Right atrium auricular region (tissue), 2 donors: ENCODE data around the gene DDX23. TPM values are rescaled to one million over a fixed set of nuclear protein-coding genes. Genes with fewer than 3 reads are reported as not detected.

ENCODE experiments used
- DNase-seq: peaks from one replicate; pipeline ENCODE4 v3.0.0-alpha.2; 2019; ENCODE audit warnings: low spot score
- H3K27ac ChIP-seq, 2 donors: fragments of 200-600 bp; sonication (generic); 1 replicate in 1 of 2; 2 replicates in 1 of 2; pipeline ENCODE4 v1.5.1; 2016 to 2019
- H3K27me3 ChIP-seq, 2 donors: fragments of 200-600 bp; sonication (generic); one replicate each; pipeline versions ENCODE4 v1.5.1 to v1.6.0; 2017 to 2019
- H3K36me3 ChIP-seq: fragments of 200-600 bp; sonication (generic); one replicate; pipeline ENCODE4 v1.5.1; 2016
- H3K4me1 ChIP-seq, 2 donors: fragments of 200-600 bp; sonication (generic); one replicate each; pipeline versions ENCODE4 v1.5.1 to v1.6.0; 2017 to 2019
- H3K4me3 ChIP-seq, 2 donors: fragments of 200-600 bp; sonication (generic); 1 replicate in 1 of 2; 2 replicates in 1 of 2; pipeline ENCODE4 v1.5.1; 2017 to 2019; ENCODE audit warnings: mild to moderate bottlenecking in 1 of 2, moderate library complexity in 1 of 2
- H3K9me3 ChIP-seq, 2 donors: fragments of 200-600 bp; sonication (generic); one replicate each; pipeline ENCODE4 v1.5.1; 2019
- total RNA-seq, 2 donors: library from RNA; depleted of rRNA; stranded (reverse); fragments of >200 nt; gene quantifications; one replicate each; pipeline ENCODE4 v1.1.0, GENCODE V29; 2016
- TF ChIP-seq, protein P1 (sequence below), 2 donors: fragments of 200-600 bp; sonication (generic); IDR thresholded peaks; one replicate each; pipeline ENCODE4 v1.5.1; 2019; ENCODE audit warnings: antibody characterized with exemption in 2 of 2

Gene DDX23
- total RNA-seq, 2 donors from 2014 or later, result 28.3 to 34.2 TPM

GRCh38 chr12:48818831-48819590 lies 33.0 kb downstream of the DDX23 start:
- Histone ChIP-seq H3K36me3 (no peaks in the 10 kb centered on the region), H3K4me1 (peaks cover 0 to 31% of the 10 kb centered on the region in 2 donors), H3K27ac (peak overlapping the region; percentile 17 to 56), H3K27me3 (no peaks in the 10 kb centered on the region), H3K4me3 (peak overlapping the region; percentile 51 to 77), H3K9me3 (no peaks in the 10 kb centered on the region)
- TF ChIP-seq, protein P1, sequence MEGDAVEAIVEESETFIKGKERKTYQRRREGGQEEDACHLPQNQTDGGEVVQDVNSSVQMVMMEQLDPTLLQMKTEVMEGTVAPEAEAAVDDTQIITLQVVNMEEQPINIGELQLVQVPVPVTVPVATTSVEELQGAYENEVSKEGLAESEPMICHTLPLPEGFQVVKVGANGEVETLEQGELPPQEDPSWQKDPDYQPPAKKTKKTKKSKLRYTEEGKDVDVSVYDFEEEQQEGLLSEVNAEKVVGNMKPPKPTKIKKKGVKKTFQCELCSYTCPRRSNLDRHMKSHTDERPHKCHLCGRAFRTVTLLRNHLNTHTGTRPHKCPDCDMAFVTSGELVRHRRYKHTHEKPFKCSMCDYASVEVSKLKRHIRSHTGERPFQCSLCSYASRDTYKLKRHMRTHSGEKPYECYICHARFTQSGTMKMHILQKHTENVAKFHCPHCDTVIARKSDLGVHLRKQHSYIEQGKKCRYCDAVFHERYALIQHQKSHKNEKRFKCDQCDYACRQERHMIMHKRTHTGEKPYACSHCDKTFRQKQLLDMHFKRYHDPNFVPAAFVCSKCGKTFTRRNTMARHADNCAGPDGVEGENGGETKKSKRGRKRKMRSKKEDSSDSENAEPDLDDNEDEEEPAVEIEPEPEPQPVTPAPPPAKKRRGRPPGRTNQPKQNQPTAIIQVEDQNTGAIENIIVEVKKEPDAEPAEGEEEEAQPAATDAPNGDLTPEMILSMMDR (IDR thresholded peaks at IDR 0.05), result peak in 1 of 2 donors; percentile 26
- DNase-seq, result no peak

DNA sequence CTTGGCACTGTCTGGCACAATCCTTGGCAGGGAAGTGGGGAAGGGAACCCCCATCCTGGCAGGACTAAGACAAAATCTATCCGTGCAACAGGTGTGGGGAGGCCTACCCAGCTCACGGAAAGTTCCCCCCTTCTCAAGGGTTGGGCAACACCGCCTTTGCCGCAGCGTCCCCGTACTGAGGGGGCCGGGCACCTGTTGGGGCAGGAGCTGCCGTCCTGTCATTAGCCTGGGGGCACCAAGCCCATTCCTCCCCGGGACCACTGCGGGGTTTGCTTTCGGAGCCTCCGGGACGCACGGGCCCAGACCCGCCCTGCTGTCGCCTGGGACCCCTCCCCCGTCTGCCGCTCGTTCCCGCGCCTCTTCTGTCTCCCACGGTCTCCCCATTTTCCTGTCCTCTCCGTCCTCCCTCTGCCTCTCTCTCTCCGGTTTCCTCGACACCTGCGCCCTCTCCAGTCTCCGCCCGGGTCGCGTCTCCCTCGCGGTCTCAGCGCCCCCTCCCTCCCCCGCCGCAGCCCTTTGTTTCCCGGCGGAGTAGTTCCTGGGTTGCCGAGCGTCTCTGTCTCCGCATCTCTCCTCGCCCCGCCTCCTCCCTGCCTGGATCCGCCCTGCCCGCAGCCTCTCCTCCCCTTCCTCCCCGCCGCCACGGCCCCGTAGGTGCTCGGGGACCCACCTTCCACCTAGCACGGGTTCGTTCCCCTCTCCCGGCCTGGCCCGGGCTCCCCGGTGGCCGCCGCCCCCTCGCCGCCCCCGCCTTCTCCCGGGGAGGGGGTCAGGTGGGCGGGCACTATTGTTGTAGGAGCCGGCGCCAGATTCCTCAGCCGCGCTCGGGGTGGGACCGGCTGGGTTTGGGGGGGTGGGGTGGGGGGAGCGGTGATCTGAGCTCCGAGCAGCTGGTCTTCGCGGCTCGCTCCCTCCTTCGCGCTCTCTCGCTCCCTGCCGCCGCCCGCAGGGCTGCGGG lies 33.8 kb downstream of the DDX23 start, which contains the start of gene CACNB3:
Gene CACNB3, plus strand, starts transcription at position 624 of the 958 bp plus-strand sequence. CDS start 434 bp downstream, outside the sequence.
- TF ChIP-seq, protein P1 (IDR thresholded peaks at IDR 0.05), result no peak
- peak within 1 kb of the TSS; percentile 17 to 56 for H3K27ac ChIP-seq
- DNase-seq, result peak; percentile 71
- peaks cover 0 to 37% of the 10 kb centered on the region in 2 donors for H3K4me1 ChIP-seq
- no peaks in the 10 kb centered on the region for H3K9me3 ChIP-seq
- no peaks in the 10 kb centered on the region for H3K36me3 ChIP-seq
- H3K27me3 ChIP-seq, result no peaks in the 10 kb centered on the region
- H3K4me3 ChIP-seq, result peak within 1 kb of the TSS; percentile 51 to 77

DNA sequence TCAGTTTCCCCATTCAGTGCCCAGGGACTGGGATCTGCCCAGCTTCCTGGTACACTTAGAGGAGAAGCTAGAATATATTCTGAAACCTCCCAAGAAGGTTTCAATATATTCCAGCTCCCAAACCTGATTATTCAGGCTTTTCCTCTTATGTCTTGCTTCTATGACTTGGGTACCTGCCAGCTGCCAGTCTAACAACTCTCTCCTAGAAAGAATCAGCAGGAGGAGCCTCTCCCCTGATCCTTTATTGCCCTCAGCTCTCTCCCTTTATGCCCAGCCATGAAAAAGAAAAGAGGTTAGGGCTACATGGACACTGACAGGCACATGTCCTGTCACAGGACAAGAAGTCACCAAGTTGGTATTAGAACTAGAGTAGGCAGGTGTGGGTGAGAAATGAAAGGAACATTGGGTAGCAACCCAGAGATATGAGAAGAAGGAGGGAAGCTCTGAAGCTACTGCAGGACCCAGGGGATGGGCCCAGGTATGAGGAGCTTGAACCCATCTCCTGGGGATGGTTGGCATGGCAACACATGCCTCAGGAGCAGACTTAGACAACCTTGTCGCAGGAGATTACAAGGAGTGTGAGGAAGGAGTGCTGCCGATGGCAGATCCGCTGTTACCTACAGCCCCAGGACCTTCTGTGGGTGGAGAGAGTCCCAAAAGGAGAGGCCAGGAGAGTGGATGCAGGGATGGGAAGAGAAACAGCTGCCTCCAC lies 35.7 kb downstream of the DDX23 start:
- Histone ChIP-seq H3K4me1 (peaks cover 0 to 37% of the 10 kb centered on the region in 2 donors), H3K27ac (no peak overlapping the region), H3K4me3 (peak overlapping the region in 1 of 2 donors; percentile 79), H3K36me3 (no peaks in the 10 kb centered on the region), H3K27me3 (no peaks in the 10 kb centered on the region), H3K9me3 (no peaks in the 10 kb centered on the region)
- DNase-seq, result no peak
- TF ChIP-seq, protein P1 (IDR thresholded peaks at IDR 0.05), result no peak

DNA sequence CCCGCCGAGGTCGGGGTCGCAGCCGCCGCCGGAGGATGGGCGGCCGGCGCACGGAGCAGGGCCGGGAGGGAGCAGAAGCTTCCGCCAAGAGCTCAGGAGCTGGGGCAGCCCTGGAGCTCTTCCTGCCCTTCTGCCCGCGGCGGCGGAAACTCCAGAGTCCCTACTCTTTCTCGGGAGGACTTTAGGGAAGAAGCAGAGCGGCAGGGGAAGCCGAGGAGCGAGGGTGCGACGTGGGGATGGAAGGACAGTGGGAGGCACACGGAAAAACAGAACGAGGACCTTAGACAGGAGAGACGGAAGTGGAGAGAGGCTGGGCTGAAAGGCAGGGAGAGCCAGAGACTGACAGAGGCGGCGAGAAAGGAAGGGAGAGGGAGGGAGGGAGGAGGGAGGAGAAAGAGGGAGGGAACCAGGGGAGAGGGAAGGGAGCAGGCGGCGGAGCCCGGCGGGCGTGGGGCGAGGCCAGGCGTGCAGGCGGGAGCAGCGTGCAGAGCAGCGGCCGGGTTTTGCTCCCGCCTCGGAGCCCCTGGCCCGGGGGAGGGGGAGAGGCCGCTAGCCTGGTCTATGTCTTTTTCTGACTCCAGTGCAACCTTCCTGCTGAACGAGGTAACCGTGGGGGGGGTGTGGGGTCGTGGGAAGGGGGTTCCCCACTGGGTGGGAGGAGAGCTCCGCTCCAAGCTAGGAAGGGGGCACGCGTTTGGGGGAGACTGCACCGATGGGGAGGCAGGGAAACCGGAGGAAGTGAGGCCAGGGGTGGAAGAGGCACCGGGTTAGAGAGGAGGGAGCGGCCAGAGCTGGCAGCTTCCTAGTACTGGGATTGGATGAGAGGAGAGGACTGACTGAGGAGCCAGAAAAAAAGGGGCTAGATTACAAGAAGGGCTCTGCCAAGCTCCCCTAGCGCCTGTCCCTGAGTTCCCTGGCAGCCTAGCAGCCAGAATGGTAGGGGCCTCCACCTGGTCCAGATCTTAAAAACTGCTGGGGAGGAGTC lies 36.5 kb downstream of the DDX23 start:
- Histone ChIP-seq H3K9me3 (no peaks in the 10 kb centered on the region), H3K27ac (peak overlapping the region; percentile 75 to 88), H3K4me1 (peaks cover 0 to 44% of the 10 kb centered on the region in 2 donors), H3K36me3 (no peaks in the 10 kb centered on the region), H3K4me3 (peak overlapping the region; percentile 64 to 79), H3K27me3 (no peaks in the 10 kb centered on the region)
- DNase-seq, result peak; percentile 79
- TF ChIP-seq, protein P1 (IDR thresholded peaks at IDR 0.05), result no peak
